ENCODE measurements around the gene PCGF3.

PCGF3 gene

DNA sequence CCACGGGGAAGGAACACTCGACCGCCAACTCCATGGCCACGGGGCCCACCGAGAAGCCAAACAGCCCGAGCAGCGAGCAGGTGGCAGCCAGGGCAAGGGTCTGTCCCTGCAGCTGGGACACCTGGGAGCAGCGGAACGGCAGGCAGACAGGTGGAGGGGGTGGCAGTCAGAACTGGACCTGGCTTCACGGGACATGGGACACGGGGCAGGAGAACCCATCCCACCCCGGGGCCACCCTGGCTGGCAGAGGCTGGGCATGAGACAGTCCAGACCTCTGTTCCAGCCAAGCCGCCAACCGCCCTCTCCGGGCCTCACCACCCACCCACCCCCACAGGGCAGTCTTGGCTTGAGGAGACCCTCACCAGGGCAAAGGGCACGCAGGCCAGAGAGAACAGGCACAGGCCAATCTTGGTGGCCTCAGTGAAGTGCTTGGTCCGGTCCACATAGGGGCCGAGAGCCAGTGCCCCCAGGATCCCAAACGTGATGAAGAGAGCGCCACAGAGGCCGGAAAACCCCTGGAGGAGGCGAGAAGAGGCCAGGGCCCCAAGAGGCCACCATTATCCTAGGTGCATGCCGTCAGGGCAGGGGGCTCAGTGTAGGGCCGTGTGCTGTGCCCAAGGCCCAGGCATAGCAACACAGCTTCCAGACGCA, 22.3 kb upstream of the PCGF3 start:
- H3K27ac ChIP-seq (ENCODE audit: low read length): no peak overlapping the region
- H3K27me3 ChIP-seq (ENCODE audit: control insufficient read depth, insufficient read depth, low read length): no peaks in the 10 kb centered on the region
- no peaks in the 10 kb centered on the region for H3K9me3 ChIP-seq (ENCODE audit: control insufficient read depth, insufficient read depth, low read length)
- H3K36me3 ChIP-seq (ENCODE audit: control insufficient read depth, insufficient read depth, low read length): no peaks in the 10 kb centered on the region
- no peak overlapping the region for H3K4me3 ChIP-seq (ENCODE audit: low read length)
- no peak for DNase-seq (ENCODE audit: low read depth, low spot score)
- H3K4me1 ChIP-seq (ENCODE audit: control insufficient read depth, insufficient read depth, low read length): peaks cover 12% of the 10 kb centered on the region
- no CpG with 5 or more reads among the region's 25 CpGs for WGBS (ENCODE audit: insufficient coverage, insufficient read length)

DNA sequence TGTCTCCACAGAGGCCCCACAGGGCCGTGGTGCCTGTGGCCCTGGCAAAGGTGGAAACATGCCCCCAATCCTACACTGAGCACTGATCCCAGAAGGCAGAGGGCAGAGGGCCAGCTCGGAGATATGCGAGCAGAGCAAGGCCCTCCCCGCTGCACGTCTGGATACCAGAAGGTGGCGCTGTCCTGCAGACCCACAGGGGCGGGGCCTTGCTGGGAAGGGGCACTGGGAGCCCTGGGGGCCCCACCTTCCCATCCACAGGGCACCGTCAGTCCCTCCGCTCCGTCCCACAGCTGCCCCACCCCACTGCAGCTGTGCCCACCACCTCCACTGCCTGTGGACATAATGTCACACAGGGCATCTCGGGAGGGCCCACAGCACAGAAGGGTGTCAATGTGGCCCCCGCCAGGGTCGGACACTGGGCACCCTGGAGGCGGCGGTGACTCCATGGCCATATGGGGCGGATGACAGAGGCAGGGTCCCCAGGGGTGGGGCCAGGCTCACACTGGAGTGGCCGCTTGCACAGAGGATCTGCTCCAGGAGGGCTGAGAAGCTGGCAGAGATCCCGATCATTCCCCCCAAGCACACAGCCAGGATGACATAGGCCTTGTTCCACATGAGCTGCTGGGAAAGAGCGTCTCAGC, 21.5 kb upstream of the PCGF3 start:
- Histone ChIP-seq H3K4me1 (ENCODE audit: control insufficient read depth, insufficient read depth, low read length) (peaks cover 12% of the 10 kb centered on the region), H3K27me3 (ENCODE audit: control insufficient read depth, insufficient read depth, low read length) (no peaks in the 10 kb centered on the region), H3K4me3 (ENCODE audit: low read length) (no peak overlapping the region), H3K36me3 (ENCODE audit: control insufficient read depth, insufficient read depth, low read length) (no peaks in the 10 kb centered on the region), H3K27ac (ENCODE audit: low read length) (no peak overlapping the region), H3K9me3 (ENCODE audit: control insufficient read depth, insufficient read depth, low read length) (no peaks in the 10 kb centered on the region)
- WGBS (ENCODE audit: insufficient coverage, insufficient read length): no CpG with 5 or more reads among the region's 19 CpGs
- DNase-seq (ENCODE audit: low read depth, low spot score): no peak

- Histone ChIP-seq H3K27ac (ENCODE audit: low read length) (no peak overlapping the region), H3K27me3 (ENCODE audit: control insufficient read depth, insufficient read depth, low read length) (no peaks in the 10 kb centered on the region), H3K4me1 (ENCODE audit: control insufficient read depth, insufficient read depth, low read length) (peaks cover 17% of the 10 kb centered on the region), H3K9me3 (ENCODE audit: control insufficient read depth, insufficient read depth, low read length) (no peaks in the 10 kb centered on the region), H3K36me3 (ENCODE audit: control insufficient read depth, insufficient read depth, low read length) (no peaks in the 10 kb centered on the region), H3K4me3 (ENCODE audit: low read length) (no peak overlapping the region)
- no peak for DNase-seq (ENCODE audit: low read depth, low spot score)
- WGBS (ENCODE audit: insufficient coverage, insufficient read length): no CpG with 5 or more reads among the region's 21 CpGs
Observed at GRCh38 chr4:684623-685327, 20.9 kb upstream of the PCGF3 start.

DNA sequence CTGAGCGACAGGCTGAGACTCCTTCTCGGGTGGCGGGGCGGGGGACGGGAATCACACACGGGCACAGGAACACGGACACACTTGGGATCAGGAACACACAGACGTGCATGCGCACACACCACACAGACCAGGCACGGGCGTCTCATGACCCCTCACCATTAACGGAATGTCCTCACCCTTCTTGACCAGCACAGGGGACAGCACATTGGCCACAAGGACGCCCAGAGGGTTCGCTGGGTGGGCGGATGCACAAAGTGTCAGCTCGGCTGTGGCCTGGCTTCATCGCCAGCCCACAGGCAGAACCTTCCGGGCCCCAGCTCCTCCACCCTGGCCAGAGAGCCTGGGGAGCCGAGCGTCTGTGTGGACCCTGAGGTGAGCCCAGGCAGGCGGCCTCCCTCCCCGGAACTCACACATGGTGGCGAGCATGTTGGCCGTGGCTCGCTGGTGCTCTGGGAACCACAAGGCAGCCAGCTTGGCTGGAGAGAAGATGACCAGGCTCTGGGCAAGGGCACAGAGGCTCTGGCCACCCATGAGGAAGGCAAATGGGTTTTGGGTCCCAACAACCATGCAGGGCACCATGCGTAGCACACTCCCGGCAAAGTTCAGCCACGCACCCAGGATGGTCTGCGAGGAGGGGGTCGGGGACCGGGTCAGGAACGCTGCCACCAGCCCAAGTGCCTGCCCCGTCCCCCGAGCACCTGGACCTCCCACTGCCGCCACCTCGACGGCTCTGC, 19.8 kb upstream of the PCGF3 start:
- H3K36me3 ChIP-seq (ENCODE audit: control insufficient read depth, insufficient read depth, low read length): no peaks in the 10 kb centered on the region
- H3K4me3 ChIP-seq (ENCODE audit: low read length): no peak overlapping the region
- H3K9me3 ChIP-seq (ENCODE audit: control insufficient read depth, insufficient read depth, low read length): no peaks in the 10 kb centered on the region
- DNase-seq (ENCODE audit: low read depth, low spot score): no peak
- no CpG with 5 or more reads among the region's 37 CpGs for WGBS (ENCODE audit: insufficient coverage, insufficient read length)
- no peak overlapping the region for H3K27ac ChIP-seq (ENCODE audit: low read length)
- no peaks in the 10 kb centered on the region for H3K27me3 ChIP-seq (ENCODE audit: control insufficient read depth, insufficient read depth, low read length)
- H3K4me1 ChIP-seq (ENCODE audit: control insufficient read depth, insufficient read depth, low read length): peaks cover 16% of the 10 kb centered on the region

DNA sequence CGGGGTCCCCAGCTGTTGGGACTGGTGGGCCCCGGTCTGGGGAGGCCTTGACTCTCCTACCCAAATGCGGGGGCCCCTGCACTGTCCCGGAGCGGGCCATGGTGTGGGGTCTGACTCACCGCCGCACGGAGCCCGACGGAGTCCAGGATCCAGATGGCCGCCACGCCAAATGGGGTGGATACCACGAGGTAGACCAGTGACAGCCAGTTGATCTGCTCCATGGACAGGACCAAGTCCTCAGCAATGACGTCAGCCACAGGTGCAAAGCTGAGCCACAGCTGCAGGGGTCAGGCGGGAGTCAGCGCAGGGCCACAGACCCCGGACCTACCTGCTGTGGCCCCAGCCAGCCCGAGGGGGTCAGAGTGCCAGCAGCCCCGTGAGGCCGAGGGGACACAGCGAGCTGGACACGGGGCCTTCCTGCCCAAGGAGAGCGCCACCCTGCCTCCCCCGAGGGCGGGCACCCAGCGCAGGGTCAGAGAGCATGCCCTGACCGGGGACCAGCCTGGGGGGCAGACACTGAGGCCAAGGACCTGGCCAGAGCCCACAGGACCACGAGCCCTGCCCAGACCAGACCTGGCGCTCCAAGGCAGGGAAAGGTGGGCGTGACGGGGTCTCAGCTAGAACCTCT, 19.1 kb upstream of the PCGF3 start:
- H3K27ac ChIP-seq (ENCODE audit: low read length): no peak overlapping the region
- peaks cover 16% of the 10 kb centered on the region for H3K4me1 ChIP-seq (ENCODE audit: control insufficient read depth, insufficient read depth, low read length)
- no CpG with 5 or more reads among the region's 31 CpGs for whole genome bisulfite sequencing (ENCODE audit: insufficient coverage, insufficient read length)
- DNase-seq (ENCODE audit: low read depth, low spot score): no peak
- H3K27me3 ChIP-seq (ENCODE audit: control insufficient read depth, insufficient read depth, low read length): no peaks in the 10 kb centered on the region
- no peaks in the 10 kb centered on the region for H3K36me3 ChIP-seq (ENCODE audit: control insufficient read depth, insufficient read depth, low read length)
- H3K4me3 ChIP-seq (ENCODE audit: low read length): no peak overlapping the region
- no peaks in the 10 kb centered on the region for H3K9me3 ChIP-seq (ENCODE audit: control insufficient read depth, insufficient read depth, low read length)

- H3K9me3 ChIP-seq (ENCODE audit: control insufficient read depth, insufficient read depth, low read length): no peaks in the 10 kb centered on the region
- H3K4me3 ChIP-seq (ENCODE audit: low read length): no peak overlapping the region
Observed at GRCh38 chr4:687048-687970, 18.3 kb upstream of the PCGF3 start.

DNA sequence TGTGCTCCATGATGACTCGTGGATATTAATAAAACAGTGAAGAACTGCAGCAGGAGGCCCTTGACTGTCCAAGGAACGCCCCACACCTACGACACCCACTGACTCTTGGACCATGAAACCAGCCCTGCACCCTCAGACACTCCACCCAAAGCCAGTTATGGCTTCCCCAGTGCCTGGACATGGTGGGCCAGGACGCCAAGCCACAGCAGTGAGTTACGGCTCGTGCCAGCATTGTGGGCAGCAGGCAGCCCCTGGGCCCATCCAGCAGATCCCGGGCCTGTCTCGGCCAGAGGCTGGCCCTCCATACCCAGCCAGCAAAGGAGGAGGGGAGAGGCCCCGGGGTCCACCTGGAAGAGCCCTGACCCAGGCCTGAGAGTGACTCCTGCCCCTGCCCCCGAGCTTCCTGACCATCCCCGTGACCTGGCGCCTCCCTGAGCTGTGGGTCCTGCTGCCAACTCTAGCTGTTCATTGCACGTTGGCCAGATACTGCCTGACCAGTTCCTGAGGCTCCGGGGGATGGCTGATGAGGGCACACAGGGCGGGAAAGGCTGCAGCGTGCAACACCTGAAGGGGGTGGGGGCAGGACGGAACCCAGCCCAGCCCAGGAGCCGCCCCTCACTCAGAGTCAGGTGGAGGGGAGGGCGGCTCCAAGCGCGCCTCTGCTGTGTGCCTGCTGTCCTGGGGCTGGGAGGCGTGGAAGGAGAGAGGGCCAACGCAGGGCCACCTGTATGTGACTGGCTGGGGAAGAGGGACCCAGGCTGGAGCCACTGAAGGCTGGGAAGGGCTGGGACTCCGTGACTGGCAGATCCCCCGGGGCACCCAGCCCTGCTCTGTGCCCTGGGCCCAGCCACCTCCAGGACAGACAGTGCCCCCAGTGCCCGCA, 17.4 kb upstream of the PCGF3 start:
- Histone ChIP-seq H3K4me1 (ENCODE audit: control insufficient read depth, insufficient read depth, low read length) (peaks cover 14% of the 10 kb centered on the region), H3K4me3 (ENCODE audit: low read length) (peak overlapping the region; percentile 48; the same call in 1 of the 2 replicates), H3K27me3 (ENCODE audit: control insufficient read depth, insufficient read depth, low read length) (no peaks in the 10 kb centered on the region), H3K9me3 (ENCODE audit: control insufficient read depth, insufficient read depth, low read length) (no peaks in the 10 kb centered on the region), H3K36me3 (ENCODE audit: control insufficient read depth, insufficient read depth, low read length) (no peaks in the 10 kb centered on the region; the same call in 1 of the 2 replicates), H3K27ac (ENCODE audit: low read length) (no peak overlapping the region)
- WGBS (ENCODE audit: insufficient coverage, insufficient read length): no CpG with 5 or more reads among the region's 26 CpGs
- DNase-seq (ENCODE audit: low read depth, low spot score): no peak

More at GRCh38 chr4:687048-687970, 18.3 kb upstream of the PCGF3 start:
- DNase-seq (ENCODE audit: low read depth, low spot score): no peak
- no peak overlapping the region for H3K27ac ChIP-seq (ENCODE audit: low read length)
- H3K4me1 ChIP-seq (ENCODE audit: control insufficient read depth, insufficient read depth, low read length): peaks cover 16% of the 10 kb centered on the region
- H3K27me3 ChIP-seq (ENCODE audit: control insufficient read depth, insufficient read depth, low read length): no peaks in the 10 kb centered on the region
- WGBS (ENCODE audit: insufficient coverage, insufficient read length): no CpG with 5 or more reads among the region's 38 CpGs
- no peaks in the 10 kb centered on the region for H3K36me3 ChIP-seq (ENCODE audit: control insufficient read depth, insufficient read depth, low read length)

- Histone ChIP-seq H3K27ac (ENCODE audit: low read length) (no peak within 1 kb of the TSS), H3K36me3 (ENCODE audit: control insufficient read depth, insufficient read depth, low read length) (no peaks in the 10 kb centered on the region; the same call in 1 of the 2 replicates), H3K4me3 (ENCODE audit: low read length) (peak within 1 kb of the TSS; percentile 48; the same call in 1 of the 2 replicates), H3K9me3 (ENCODE audit: control insufficient read depth, insufficient read depth, low read length) (no peaks in the 10 kb centered on the region), H3K4me1 (ENCODE audit: control insufficient read depth, insufficient read depth, low read length) (peaks cover 12% of the 10 kb centered on the region), H3K27me3 (ENCODE audit: control insufficient read depth, insufficient read depth, low read length) (no peaks in the 10 kb centered on the region)
- DNase-seq (ENCODE audit: low read depth, low spot score): no peak
- whole genome bisulfite sequencing (ENCODE audit: insufficient coverage, insufficient read length): no CpG with 5 or more reads among the region's 59 CpGs
Observed at GRCh38 chr4:688854-689681, 16.6 kb upstream of the PCGF3 start, which contains the start of gene SLC49A3. TSS of gene SLC49A3 (minus strand) at chr4:689151. CDS start at chr4:689127, 24 bp downstream.
